Breast epithelium (tissue), 3 donors: ENCODE data around the gene MYO1A.

Experiments
- POLR2A ChIP-seq: fragments of 450-650 bp; IDR thresholded peaks from one replicate; pipeline ENCODE4 v1.6.1; 2016; ENCODE audit warnings: antibody characterized with exemption, mild to moderate bottlenecking, moderate library complexity
- TF ChIP-seq, protein P1 (sequence below), 3 donors: fragments of 450-650 bp; IDR thresholded peaks; one replicate each; pipeline ENCODE4 v1.5.1; 2016 to 2017; ENCODE audit warnings: antibody characterized with exemption in 3 of 3, mild to moderate bottlenecking in 3 of 3, moderate library complexity in 3 of 3

DNA sequence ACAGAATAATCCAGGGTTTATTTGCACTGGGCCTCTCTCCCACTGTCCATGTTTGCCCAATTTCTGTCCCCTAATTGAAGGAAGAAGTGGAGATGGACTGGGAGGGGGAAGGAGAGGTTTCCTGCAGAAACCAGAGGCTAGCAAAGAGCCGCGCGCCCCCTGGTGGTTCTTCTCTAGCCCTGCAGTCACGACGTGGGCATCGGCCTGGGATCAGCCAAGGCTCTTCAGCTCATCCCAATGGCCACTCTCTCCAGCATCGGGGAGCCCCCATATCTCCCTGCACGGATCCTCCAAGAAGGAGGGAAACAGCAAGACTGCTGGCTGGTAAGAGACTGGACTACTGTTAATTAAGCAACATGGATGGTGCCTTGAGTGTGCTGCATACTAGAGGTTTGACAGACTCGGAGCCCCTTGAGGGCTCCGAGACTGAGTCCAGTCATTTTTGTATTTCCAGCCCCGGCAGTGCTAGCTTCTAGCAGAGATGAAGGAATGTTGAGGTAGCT is 62.3 kb downstream of the MYO1A start:
- TF ChIP-seq, protein P1, sequence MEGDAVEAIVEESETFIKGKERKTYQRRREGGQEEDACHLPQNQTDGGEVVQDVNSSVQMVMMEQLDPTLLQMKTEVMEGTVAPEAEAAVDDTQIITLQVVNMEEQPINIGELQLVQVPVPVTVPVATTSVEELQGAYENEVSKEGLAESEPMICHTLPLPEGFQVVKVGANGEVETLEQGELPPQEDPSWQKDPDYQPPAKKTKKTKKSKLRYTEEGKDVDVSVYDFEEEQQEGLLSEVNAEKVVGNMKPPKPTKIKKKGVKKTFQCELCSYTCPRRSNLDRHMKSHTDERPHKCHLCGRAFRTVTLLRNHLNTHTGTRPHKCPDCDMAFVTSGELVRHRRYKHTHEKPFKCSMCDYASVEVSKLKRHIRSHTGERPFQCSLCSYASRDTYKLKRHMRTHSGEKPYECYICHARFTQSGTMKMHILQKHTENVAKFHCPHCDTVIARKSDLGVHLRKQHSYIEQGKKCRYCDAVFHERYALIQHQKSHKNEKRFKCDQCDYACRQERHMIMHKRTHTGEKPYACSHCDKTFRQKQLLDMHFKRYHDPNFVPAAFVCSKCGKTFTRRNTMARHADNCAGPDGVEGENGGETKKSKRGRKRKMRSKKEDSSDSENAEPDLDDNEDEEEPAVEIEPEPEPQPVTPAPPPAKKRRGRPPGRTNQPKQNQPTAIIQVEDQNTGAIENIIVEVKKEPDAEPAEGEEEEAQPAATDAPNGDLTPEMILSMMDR (IDR thresholded peaks at IDR 0.05): peak; percentile 90 to 96 (median 93)
- TF ChIP-seq POLR2A: no peak
